SU-DHL-6 (cell line): Measurements from ENCODE around the gene UBFD1.
A peak's percentile ranks its signal among the peaks of the same experiment; 100 is the strongest.

ENCODE experiments used
- H2AFZ ChIP-seq: fragments of 200-600 bp; sonication (generic); 2 replicates; pipeline ENCODE4 v1.6.1; 2014; ENCODE audit warnings: low read depth, mild to moderate bottlenecking, moderate library complexity, mixed read lengths, antibody characterized with exemption, low read length; ENCODE audit not compliant: severe bottlenecking
- H3F3A ChIP-seq: fragments of 200-600 bp; shearing (Covaris generic); 2 replicates; pipeline ENCODE4 v1.6.0; 2016; ENCODE audit warnings: antibody characterized with exemption, mild to moderate bottlenecking; ENCODE audit not compliant: insufficient read depth
- H3K27ac ChIP-seq: fragments of 200-600 bp; sonication (generic); 2 replicates; pipeline ENCODE4 v1.5.1; 2016; ENCODE audit warnings: low read depth, mild to moderate bottlenecking, low read length, moderate library complexity, mixed read lengths
- H3K27me3 ChIP-seq: fragments of 200-600 bp; sonication (generic), shearing (Covaris generic); 2 replicates; pipeline ENCODE4 v1.6.0; 2014; ENCODE audit warnings: mild to moderate bottlenecking, low read length
- H3K36me3 ChIP-seq: fragments of 200-600 bp; sonication (generic); 2 replicates; pipeline ENCODE4 v1.6.1; 2014; ENCODE audit warnings: mild to moderate bottlenecking, low read length, mixed read lengths
- H3K4me2 ChIP-seq: fragments of 300-600, 200-600 bp; shearing (Covaris generic), sonication (generic); 2 replicates; pipeline ENCODE4 v1.6.0; 2014; ENCODE audit warnings: low read length, low read depth, mild to moderate bottlenecking; ENCODE audit not compliant: poor library complexity, severe bottlenecking
- H3K4me3 ChIP-seq: fragments of 200-600 bp; sonication (generic); 2 replicates; pipeline ENCODE4 v1.5.1; 2014; ENCODE audit warnings: antibody characterized with exemption, low read length, mild to moderate bottlenecking, mixed read lengths; ENCODE audit not compliant: insufficient read depth, poor library complexity, severe bottlenecking
- H3K79me2 ChIP-seq: fragments of 200-600 bp; sonication (generic); 2 replicates; pipeline ENCODE4 v1.6.1; 2014; ENCODE audit warnings: mild to moderate bottlenecking, low read length, moderate library complexity; ENCODE audit not compliant: insufficient read depth
- H3K9ac ChIP-seq: fragments of 200-600 bp; sonication (generic); 2 replicates; pipeline ENCODE4 v1.7.0; 2014; ENCODE audit warnings: mild to moderate bottlenecking, low read length
- H3K9me2 ChIP-seq: fragments of 200-600 bp; sonication (generic); replicated peaks from 2 replicates; pipeline ENCODE4 v1.6.1; 2014; ENCODE audit warnings: low read length; ENCODE audit not compliant: insufficient read depth
- H3K9me3 ChIP-seq: fragments of 200-600 bp; sonication (generic); 2 replicates; pipeline ENCODE4 v1.6.1; 2014; ENCODE audit warnings: low read length, mixed read lengths; ENCODE audit not compliant: insufficient read depth
- H4K20me1 ChIP-seq: fragments of 200-600 bp; sonication (generic); 2 replicates; pipeline ENCODE4 v1.6.1; 2014; ENCODE audit warnings: low read depth, mild to moderate bottlenecking, antibody characterized with exemption, low read length, moderate library complexity, mixed read lengths
- CTCF ChIP-seq: fragments of 200-600 bp; sonication (generic); IDR thresholded peaks from one replicate; pipeline ENCODE4 v1.5.1; 2017; ENCODE audit warnings: antibody characterized with exemption, mild to moderate bottlenecking, low read length, moderate library complexity; ENCODE audit not compliant: insufficient read depth, poor library complexity, severe bottlenecking
- EZH2phosphoT487 ChIP-seq: fragments of 200-600 bp; sonication (generic), shearing (Covaris generic); conservative IDR thresholded peaks from 2 replicates; pipeline ENCODE4 v1.6.1; 2018; ENCODE audit warnings: mild to moderate bottlenecking, antibody characterized with exemption, low read length, moderate library complexity, mixed read lengths

Gene UBFD1

GRCh38 chr16:23523321-23523720 is 34.2 kb upstream of the UBFD1 start:
- no peak overlapping the region for H3K9ac ChIP-seq
- TF ChIP-seq EZH2phosphoT487 (no peak), CTCF (no peak)
- H3K79me2 ChIP-seq = no peaks in the 10 kb centered on the region
- no peaks in the 10 kb centered on the region for H3K9me2 ChIP-seq
- no peak overlapping the region for H2AFZ ChIP-seq
- no peak overlapping the region for H3K4me2 ChIP-seq
- H3K9me3 ChIP-seq = no peaks in the 10 kb centered on the region
- H3K27me3 ChIP-seq = no peaks in the 10 kb centered on the region
- no peaks in the 10 kb centered on the region for H4K20me1 ChIP-seq
- H3K27ac ChIP-seq = peak overlapping the region; percentile 97
- no peak overlapping the region for H3K4me3 ChIP-seq
- H3F3A ChIP-seq = peaks cover 52% of the 10 kb centered on the region
- no peaks in the 10 kb centered on the region for H3K36me3 ChIP-seq

GRCh38 chr16:23523876-23524385 is 33.6 kb upstream of the UBFD1 start:
- Histone ChIP-seq H4K20me1 (no peaks in the 10 kb centered on the region), H3K27me3 (no peaks in the 10 kb centered on the region), H3K27ac (peak overlapping the region; percentile 97), H3K9ac (no peak overlapping the region), H3F3A (peaks cover 46% of the 10 kb centered on the region), H2AFZ (no peak overlapping the region), H3K4me3 (no peak overlapping the region), H3K9me2 (no peaks in the 10 kb centered on the region), H3K36me3 (no peaks in the 10 kb centered on the region), H3K79me2 (no peaks in the 10 kb centered on the region), H3K9me3 (no peaks in the 10 kb centered on the region), H3K4me2 (no peak overlapping the region)
- TF ChIP-seq EZH2phosphoT487 = no peak
- no peak for TF ChIP-seq CTCF

- no peaks in the 10 kb centered on the region for H3K27me3 ChIP-seq
- H3K79me2 ChIP-seq = no peaks in the 10 kb centered on the region
- no peaks in the 10 kb centered on the region for H3K9me3 ChIP-seq
- H3K9me2 ChIP-seq = no peaks in the 10 kb centered on the region
- no peak overlapping the region for H3K27ac ChIP-seq
- H3F3A ChIP-seq = peaks cover 36% of the 10 kb centered on the region
- H2AFZ ChIP-seq = no peak overlapping the region
- H4K20me1 ChIP-seq = no peaks in the 10 kb centered on the region
- no peak overlapping the region for H3K9ac ChIP-seq
- TF ChIP-seq CTCF = no peak
- no peak for TF ChIP-seq EZH2phosphoT487
- H3K4me2 ChIP-seq = no peak overlapping the region
- H3K36me3 ChIP-seq = no peaks in the 10 kb centered on the region
- H3K4me3 ChIP-seq = no peak overlapping the region
Observed at GRCh38 chr16:23524886-23525285, 32.6 kb upstream of the UBFD1 start.
